PC-9 (cell line): Measurements from ENCODE around the gene CAPZB. TPM values are rescaled to one million over a fixed set of nuclear protein-coding genes. Genes with fewer than 3 reads are reported as not detected.

Experiments
- BruUV-seq: library from RNA; stranded (reverse); fragments of 400-500 nt; replicated peaks from 2 replicates; lab custom pipeline; 2021; lab: Mats Ljungman, UMichigan
- CTCF ChIA-PET: fragments of 300-600 bp; sonication (Branson Sonifier 250); formaldehyde crosslinking; loops from one replicate; lab custom pipeline; 2022; ENCODE audit warnings: antibody characterized with exemption; lab: Charles Lee
- POLR2A ChIA-PET: fragments of 300-600 bp; sonication (Branson Sonifier 250); formaldehyde crosslinking; loops from one replicate; lab custom pipeline; 2022; ENCODE audit warnings: antibody characterized with exemption; ENCODE audit not compliant: unreplicated experiment; lab: Charles Lee
- DNase-seq, 2 experiments: peaks; one replicate each; pipeline versions ENCODE4 v3.0.0 to v3.0.0-alpha.2; 2015 to 2022; ENCODE audit warnings: mixed read lengths in 1 of 2
- H2AFZ ChIP-seq: fragments of 200-600 bp; sonication (generic); 2 replicates; pipeline ENCODE4 v1.8.1; 2017; ENCODE audit warnings: antibody characterized with exemption
- H3F3A ChIP-seq: fragments of 200-600 bp; sonication (generic); 2 replicates; pipeline ENCODE4 v1.8.1; 2017; ENCODE audit warnings: antibody characterized with exemption, mild to moderate bottlenecking, low read depth; ENCODE audit not compliant: insufficient read depth
- H3K27ac ChIP-seq: fragments of 200-600 bp; sonication (generic); 2 replicates; pipeline ENCODE4 v1.6.1; 2016; ENCODE audit warnings: mixed run types
- H3K27me3 ChIP-seq: fragments of 200-600 bp; sonication (generic); 2 replicates; pipeline ENCODE4 v1.6.1; 2016; ENCODE audit warnings: low read depth, mixed run types; ENCODE audit not compliant: insufficient read depth
- H3K36me3 ChIP-seq: fragments of 200-600 bp; sonication (generic); 2 replicates; pipeline ENCODE4 v1.6.1; 2016; ENCODE audit warnings: low read depth, mixed run types
- H3K4me1 ChIP-seq: fragments of 200-600 bp; sonication (generic); replicated peaks from 2 replicates; pipeline ENCODE4 v1.6.1; 2016; ENCODE audit warnings: mixed run types; ENCODE audit not compliant: insufficient read depth
- H3K4me2 ChIP-seq: fragments of 200-600 bp; sonication (generic); 2 replicates; pipeline ENCODE4 v1.6.1; 2017; ENCODE audit warnings: mixed run types
- H3K4me3 ChIP-seq: fragments of 200-600 bp; sonication (generic); 2 replicates; pipeline ENCODE4 v1.6.1; 2016; ENCODE audit warnings: mixed run types
- H3K79me2 ChIP-seq: fragments of 200-600 bp; sonication (generic); 2 replicates; pipeline ENCODE4 v1.6.1; 2017; ENCODE audit warnings: low read depth, mixed run types
- H3K9me2 ChIP-seq: fragments of 200-600 bp; sonication (generic); 2 replicates; pipeline ENCODE4 v1.8.1; 2017; ENCODE audit warnings: mild to moderate bottlenecking; ENCODE audit not compliant: insufficient read depth
- H3K9me3 ChIP-seq: fragments of 200-600 bp; sonication (generic); 2 replicates; pipeline ENCODE4 v1.8.1; 2016; ENCODE audit warnings: low read depth; ENCODE audit not compliant: insufficient read depth
- H4K20me1 ChIP-seq: fragments of 200-600 bp; sonication (generic); 2 replicates; pipeline ENCODE4 v1.8.1; 2017; ENCODE audit not compliant: insufficient read depth
- CTCF ChIP-seq: fragments of 200-600 bp; sonication (generic); conservative IDR thresholded peaks from 2 replicates; pipeline ENCODE4 v1.6.1; 2017; ENCODE audit warnings: mixed run types, antibody characterized with exemption, mild to moderate bottlenecking, moderate library complexity
- EZH2 ChIP-seq: fragments of 200-600 bp; sonication (generic); IDR thresholded peaks from 2 replicates; pipeline ENCODE4 v1.8.0; 2017; ENCODE audit warnings: antibody characterized with exemption, low read depth
- intact Hi-C: fragments of 100-400 bp; cut with micrococcal nuclease; formaldehyde crosslinking; loops from one replicate; pipeline ENCODE4 v1.10.0; 2022; ENCODE audit not compliant: unreplicated experiment
- total RNA-seq: library from RNA; stranded (reverse); gene quantifications from 2 replicates; pipeline ENCODE4 v1.2.3, GENCODE V29; 2021

CAPZB gene
- total RNA-seq, 1 experiment from 2014 or later = 222 TPM

GRCh38 chr1:19435181-19435580, 50.2 kb downstream of the CAPZB start:
- no peak for TF ChIP-seq CTCF
- TF ChIP-seq EZH2 = no peak
- intact Hi-C loops = no loop called here
- CTCF ChIA-PET = no interaction called here

GRCh38 chr1:19433719-19433998, 51.7 kb downstream of the CAPZB start:
- Histone ChIP-seq H3K9me2 (no peaks in the 10 kb centered on the region), H4K20me1 (peaks cover 18% of the 10 kb centered on the region), H3K9me3 (no peaks in the 10 kb centered on the region), H2AFZ (no peak overlapping the region), H3K4me1 (peaks cover 19% of the 10 kb centered on the region), H3F3A (peaks cover 13% of the 10 kb centered on the region), H3K79me2 (peaks cover 71% of the 10 kb centered on the region), H3K27ac (no peak overlapping the region), H3K4me3 (no peak overlapping the region), H3K4me2 (no peak overlapping the region), H3K27me3 (no peaks in the 10 kb centered on the region), H3K36me3 (no peaks in the 10 kb centered on the region)
- TF ChIP-seq CTCF (no peak), EZH2 (no peak)
- POLR2A ChIA-PET = interaction anchor here (0.5 kb wide), 1 partner anchor 10 kb away, joined by 3 read pairs; no protein-coding TSS in a partner anchor
- BruUV-seq = no TSS peak
- DNase-seq = no peak
- CTCF ChIA-PET = no interaction called here
- intact Hi-C loops = no loop called here

More at GRCh38 chr1:19435181-19435580, 50.2 kb downstream of the CAPZB start:
- Histone ChIP-seq H3K4me3 (no peak overlapping the region), H4K20me1 (peaks cover 21% of the 10 kb centered on the region), H3F3A (peaks cover 13% of the 10 kb centered on the region), H3K36me3 (no peaks in the 10 kb centered on the region), H3K4me2 (no peak overlapping the region), H2AFZ (no peak overlapping the region), H3K9me3 (no peaks in the 10 kb centered on the region), H3K79me2 (peaks cover 72% of the 10 kb centered on the region), H3K4me1 (peaks cover 14% of the 10 kb centered on the region), H3K9me2 (no peaks in the 10 kb centered on the region), H3K27me3 (no peaks in the 10 kb centered on the region), H3K27ac (no peak overlapping the region)
- POLR2A ChIA-PET = no interaction called here
- no peak for DNase-seq
- BruUV-seq = no TSS peak

GRCh38 chr1:19432943-19433718, 52.2 kb downstream of the CAPZB start:
- H3K4me2 ChIP-seq = no peak overlapping the region
- ChIA-PET POLR2A (interaction anchor here (0.5 kb wide), 1 partner anchor 11 kb away, joined by 3 read pairs; no protein-coding TSS in a partner anchor), CTCF (no interaction called here)
- TF ChIP-seq EZH2 = no peak
- no peak for TF ChIP-seq CTCF
- H3K4me1 ChIP-seq = peaks cover 19% of the 10 kb centered on the region
- H3K9me2 ChIP-seq = no peaks in the 10 kb centered on the region
- BruUV-seq = no TSS peak
- H3K79me2 ChIP-seq = peaks cover 74% of the 10 kb centered on the region
- H3K9me3 ChIP-seq = no peaks in the 10 kb centered on the region
- intact Hi-C loops = no loop called here
- no peak overlapping the region for H3K4me3 ChIP-seq
- no peak overlapping the region for H3K27ac ChIP-seq
- peaks cover 13% of the 10 kb centered on the region for H3F3A ChIP-seq
- no peaks in the 10 kb centered on the region for H3K36me3 ChIP-seq
- no peaks in the 10 kb centered on the region for H3K27me3 ChIP-seq
- peaks cover 18% of the 10 kb centered on the region for H4K20me1 ChIP-seq
- H2AFZ ChIP-seq = no peak overlapping the region
- no peak for DNase-seq
